Middle frontal gyrus (tissue), 1 donor: Measurements from ENCODE around the gene CXCL14.

ENCODE experiments used
- DNase-seq: peaks from one replicate; pipeline ENCODE4 v3.0.0-alpha.2; 2015; ENCODE audit warnings: low spot score; ENCODE audit errors: extremely low spot score

CXCL14 gene

GRCh38 chr5:135596788-135597187 lies 18.0 kb upstream of the CXCL14 start:
- DNase-seq = no peak

GRCh38 chr5:135596157-135596763 lies 17.5 kb upstream of the CXCL14 start:
- DNase-seq = no peak

GRCh38 chr5:135594416-135594960 lies 15.7 kb upstream of the CXCL14 start:
- no peak for DNase-seq

GRCh38 chr5:135593886-135594285 lies 15.1 kb upstream of the CXCL14 start:
- no peak for DNase-seq

- no peak for DNase-seq
These were observed 14.3 kb upstream of the CXCL14 start for GRCh38 chr5:135593141-135593540.

GRCh38 chr5:135592312-135593045 lies 13.7 kb upstream of the CXCL14 start:
- no peak for DNase-seq

- DNase-seq = no peak
These were observed 12.5 kb upstream of the CXCL14 start for GRCh38 chr5:135591277-135591676.

GRCh38 chr5:135589152-135589551 lies 10.4 kb upstream of the CXCL14 start:
- DNase-seq = no peak

- DNase-seq = no peak
These were observed 9.2 kb upstream of the CXCL14 start for GRCh38 chr5:135587721-135588663.

GRCh38 chr5:135584918-135585317 lies 6.1 kb upstream of the CXCL14 start:
- no peak for DNase-seq

GRCh38 chr5:135584276-135584675 lies 5.5 kb upstream of the CXCL14 start:
- DNase-seq = no peak

- DNase-seq = no peak
These were observed 3.4 kb upstream of the CXCL14 start for GRCh38 chr5:135582099-135582781.

GRCh38 chr5:135578305-135578684 lies 496 bp downstream of the CXCL14 start:
- no peak for DNase-seq

- DNase-seq = no peak
These were observed 1.4 kb downstream of the CXCL14 start for GRCh38 chr5:135577421-135577820.

GRCh38 chr5:135576075-135576599 lies 2.7 kb downstream of the CXCL14 start:
- DNase-seq = no peak

GRCh38 chr5:135574493-135574892 lies 4.3 kb downstream of the CXCL14 start:
- DNase-seq = no peak

- DNase-seq = no peak
These were observed 6.9 kb downstream of the CXCL14 start for GRCh38 chr5:135571902-135572301.

- no peak for DNase-seq
These were observed 7.7 kb downstream of the CXCL14 start for GRCh38 chr5:135571066-135571609.

GRCh38 chr5:135570453-135570764 lies 8.4 kb downstream of the CXCL14 start:
- DNase-seq = no peak

GRCh38 chr5:135569755-135570452 lies 8.9 kb downstream of the CXCL14 start:
- DNase-seq = no peak
